Glutamatergic neuron (in vitro differentiated cells): Measurements from ENCODE around the gene KBTBD13. TPM values are rescaled to one million over a fixed set of nuclear protein-coding genes. Genes with fewer than 3 reads are reported as not detected.

ENCODE experiments used
- DNase-seq: peaks from one replicate; pipeline ENCODE4 v3.0.0; 2022
- H3K27ac Mint-ChIP-seq: one replicate; pipeline ENCODE4 v1.8.0; 2020; ENCODE audit warnings: mild to moderate bottlenecking, mixed read lengths, inconsistent platforms; ENCODE audit not compliant: unreplicated experiment
- H3K27me3 Mint-ChIP-seq: one replicate; pipeline ENCODE4 v1.8.0; 2020; ENCODE audit warnings: mild to moderate bottlenecking, moderate library complexity, mixed read lengths, inconsistent platforms; ENCODE audit not compliant: unreplicated experiment
- H3K36me3 Mint-ChIP-seq: one replicate; pipeline ENCODE4 v1.8.0; 2020; ENCODE audit warnings: mild to moderate bottlenecking, mixed read lengths, inconsistent platforms; ENCODE audit not compliant: unreplicated experiment
- H3K4me1 Mint-ChIP-seq: one replicate; pipeline ENCODE4 v1.8.0; 2020; ENCODE audit warnings: mild to moderate bottlenecking, low read depth, mixed read lengths, inconsistent platforms; ENCODE audit not compliant: unreplicated experiment
- H3K4me3 Mint-ChIP-seq: one replicate; pipeline ENCODE4 v1.8.0; 2020; ENCODE audit warnings: mild to moderate bottlenecking, mixed read lengths, inconsistent platforms; ENCODE audit not compliant: unreplicated experiment
- H3K9me3 Mint-ChIP-seq: one replicate; pipeline ENCODE4 v1.8.0; 2020; ENCODE audit warnings: mild to moderate bottlenecking, moderate library complexity, mixed read lengths, inconsistent platforms; ENCODE audit not compliant: unreplicated experiment
- CTCF ChIP-seq: fragments of 200-600 bp; sonication (generic); IDR thresholded peaks from one replicate; pipeline ENCODE4 v1.5.0; 2021; ENCODE audit not compliant: partially characterized antibody, unreplicated experiment
- total RNA-seq: library from RNA; stranded (reverse); fragmentation: NEBNext Ultra II Directional; extraction: Animal tissue kit (Norgen Biotek cat#: 25700); gene quantifications from one replicate; pipeline ENCODE4 v1.2.1, GENCODE V29; 2021; ENCODE audit not compliant: unreplicated experiment

The KBTBD13 gene
- total RNA-seq, 1 donor from 2014 or later, result not detected

- Mint-ChIP-seq H3K4me3 (peak within 1 kb of the TSS; percentile 63), H3K27me3 (peaks cover 10% of the 10 kb centered on the region), H3K27ac (no peak within 1 kb of the TSS), H3K4me1 (peaks cover 2% of the 10 kb centered on the region), H3K36me3 (no peaks in the 10 kb centered on the region), H3K9me3 (peaks cover 2% of the 10 kb centered on the region)
- peak; percentile 26 for DNase-seq
- no peak for TF ChIP-seq CTCF
These were observed 8.7 kb upstream of the KBTBD13 start, which contains the start of gene RASL12 for GRCh38 chr15:65067645-65068402. RASL12 (minus strand) TSS chr15:65067991; CDS start chr15:65067835, 156 bp downstream.

- H3K9me3 Mint-ChIP-seq, result peaks cover 2% of the 10 kb centered on the region
- peaks cover 10% of the 10 kb centered on the region for H3K27me3 Mint-ChIP-seq
- peaks cover 2% of the 10 kb centered on the region for H3K4me1 Mint-ChIP-seq
- no peak for DNase-seq
- no peaks in the 10 kb centered on the region for H3K36me3 Mint-ChIP-seq
- H3K27ac Mint-ChIP-seq, result no peak overlapping the region
- TF ChIP-seq CTCF, result no peak
- peak overlapping the region; percentile 32 for H3K4me3 Mint-ChIP-seq
These were observed 8.2 kb upstream of the KBTBD13 start for GRCh38 chr15:65068403-65068788.

- Mint-ChIP-seq H3K9me3 (peaks cover 2% of the 10 kb centered on the region), H3K4me1 (peaks cover 2% of the 10 kb centered on the region), H3K27me3 (peaks cover 10% of the 10 kb centered on the region), H3K36me3 (no peaks in the 10 kb centered on the region), H3K27ac (no peak overlapping the region), H3K4me3 (no peak overlapping the region)
- no peak for TF ChIP-seq CTCF
- DNase-seq, result no peak
These were observed 7.4 kb upstream of the KBTBD13 start for GRCh38 chr15:65069179-65069578.

GRCh38 chr15:65069779-65070546 is 6.6 kb upstream of the KBTBD13 start:
- H3K36me3 Mint-ChIP-seq, result no peaks in the 10 kb centered on the region
- peaks cover 10% of the 10 kb centered on the region for H3K27me3 Mint-ChIP-seq
- DNase-seq, result no peak
- H3K4me3 Mint-ChIP-seq, result no peak overlapping the region
- no peak overlapping the region for H3K27ac Mint-ChIP-seq
- peaks cover 2% of the 10 kb centered on the region for H3K9me3 Mint-ChIP-seq
- peaks cover 2% of the 10 kb centered on the region for H3K4me1 Mint-ChIP-seq
- no peak for TF ChIP-seq CTCF

- Mint-ChIP-seq H3K9me3 (peaks cover 2% of the 10 kb centered on the region), H3K4me1 (peaks cover 3% of the 10 kb centered on the region), H3K27me3 (peaks cover 10% of the 10 kb centered on the region), H3K36me3 (no peaks in the 10 kb centered on the region), H3K4me3 (no peak overlapping the region), H3K27ac (no peak overlapping the region)
- DNase-seq, result no peak
- no peak for TF ChIP-seq CTCF
These were observed 5.2 kb upstream of the KBTBD13 start for GRCh38 chr15:65071381-65071811.
